ENCODE measurements around the gene KDM4D.

- TF ChIP-seq ARNT (IDR thresholded peaks at IDR 0.05) (no peak), FOXM1 (IDR thresholded peaks at IDR 0.05; ENCODE audit: borderline replicate concordance) (no peak), LEF1 (IDR thresholded peaks at IDR 0.05; ENCODE audit: borderline replicate concordance) (no peak)
Observed at GRCh38 chr11:95042239-95042638, 68.7 kb downstream of the KDM4D start.

Measured in HEK293T (cell line).